Skeletal muscle tissue (tissue), 4 donors: ENCODE measurements around the gene BICDL2. TPM values are rescaled to one million over a fixed set of nuclear protein-coding genes. Genes with fewer than 3 reads are reported as not detected.

Experiments used
- H3K27ac ChIP-seq: one replicate; pipeline ENCODE4 v1.7.0; 2013; ENCODE audit warnings: mild to moderate bottlenecking, low read depth, low read length, inconsistent platforms
- H3K27me3 ChIP-seq, 3 donors: one replicate each; pipeline ENCODE4 v1.7.0; 2013; ENCODE audit warnings: low read length in 3 of 3; ENCODE audit not compliant: control insufficient read depth in 3 of 3, insufficient read depth in 3 of 3
- H3K36me3 ChIP-seq, 3 donors: one replicate each; pipeline ENCODE4 v1.7.0; 2013; ENCODE audit warnings: low read length in 3 of 3; ENCODE audit not compliant: control insufficient read depth in 3 of 3, insufficient read depth in 3 of 3
- H3K4me1 ChIP-seq, 3 donors: one replicate each; pipeline ENCODE4 v1.7.0; 2013; ENCODE audit warnings: low read length in 3 of 3, mild to moderate bottlenecking in 3 of 3; ENCODE audit not compliant: control insufficient read depth in 3 of 3, insufficient read depth in 3 of 3
- H3K4me3 ChIP-seq, 3 donors: one replicate each; pipeline ENCODE4 v1.7.0; 2013; ENCODE audit warnings: low read length in 3 of 3
- H3K9ac ChIP-seq, 3 donors: one replicate each; pipeline ENCODE4 v1.7.0; 2013; ENCODE audit warnings: low read length in 3 of 3, mild to moderate bottlenecking in 3 of 3, moderate library complexity in 2 of 3, low read depth in 1 of 3
- H3K9me3 ChIP-seq, 3 donors: one replicate each; pipeline ENCODE4 v1.7.0; 2013; ENCODE audit warnings: low read length in 3 of 3; ENCODE audit not compliant: control insufficient read depth in 3 of 3
- total RNA-seq: library from RNA; depleted of rRNA; stranded (reverse); fragments of >200 nt; gene quantifications from one replicate; pipeline ENCODE4 v1.2.3, GENCODE V29; 2014
- donor health status: Osteomylitis.

The BICDL2 gene
- total RNA-seq, 1 donor from 2014 or later: not detected

- Histone ChIP-seq H3K9me3 (no peaks in the 10 kb centered on the region), H3K4me3 (no peak overlapping the region), H3K4me1 (peaks cover 5 to 7% (median 6%) of the 10 kb centered on the region in 3 donors), H3K27ac (no peak overlapping the region), H3K9ac (no peak overlapping the region), H3K36me3 (peaks cover 0 to 5% (median 3%) of the 10 kb centered on the region in 3 donors), H3K27me3 (peaks cover 37 to 54% (median 48%) of the 10 kb centered on the region in 3 donors)
Observed at GRCh38 chr16:3049921-3050481, 13.3 kb upstream of the BICDL2 start.

GRCh38 chr16:3047387-3047720, 10.6 kb upstream of the BICDL2 start:
- Histone ChIP-seq H3K9me3 (no peaks in the 10 kb centered on the region), H3K36me3 (no peaks in the 10 kb centered on the region), H3K9ac (no peak overlapping the region), H3K27me3 (peaks cover 54 to 77% (median 74%) of the 10 kb centered on the region in 3 donors), H3K4me1 (peaks cover 5 to 7% (median 6%) of the 10 kb centered on the region in 3 donors), H3K27ac (no peak overlapping the region), H3K4me3 (no peak overlapping the region)

GRCh38 chr16:3046641-3047386, 10.1 kb upstream of the BICDL2 start:
- peaks cover 57 to 78% (median 75%) of the 10 kb centered on the region in 3 donors for H3K27me3 ChIP-seq
- peak overlapping the region in 1 of 3 donors; percentile 49 for H3K4me3 ChIP-seq
- no peaks in the 10 kb centered on the region for H3K9me3 ChIP-seq
- no peaks in the 10 kb centered on the region for H3K36me3 ChIP-seq
- no peak overlapping the region for H3K9ac ChIP-seq
- peaks cover 5 to 7% (median 6%) of the 10 kb centered on the region in 3 donors for H3K4me1 ChIP-seq
- H3K27ac ChIP-seq: no peak overlapping the region

GRCh38 chr16:3045758-3046640, 9.3 kb upstream of the BICDL2 start, which contains the start of gene MMP25:
MMP25 (plus strand) TSS chr16:3046561; CDS start chr16:3046918, 357 bp downstream.
- Histone ChIP-seq H3K9ac (peak within 1 kb of the TSS in 1 of 3 donors; percentile 3), H3K9me3 (no peaks in the 10 kb centered on the region), H3K36me3 (no peaks in the 10 kb centered on the region), H3K27ac (no peak within 1 kb of the TSS), H3K4me1 (peaks cover 5 to 7% (median 6%) of the 10 kb centered on the region in 3 donors), H3K27me3 (peaks cover 57 to 79% (median 74%) of the 10 kb centered on the region in 3 donors), H3K4me3 (peak within 1 kb of the TSS in 2 of 3 donors; percentile 49 to 56)

GRCh38 chr16:3044708-3045107, 8.0 kb upstream of the BICDL2 start:
- Histone ChIP-seq H3K9me3 (no peaks in the 10 kb centered on the region), H3K9ac (no peak overlapping the region), H3K4me1 (peaks cover 5 to 7% (median 6%) of the 10 kb centered on the region in 3 donors), H3K36me3 (no peaks in the 10 kb centered on the region), H3K4me3 (no peak overlapping the region), H3K27me3 (peaks cover 51 to 80% (median 72%) of the 10 kb centered on the region in 3 donors), H3K27ac (no peak overlapping the region)

- peaks cover 48 to 83% (median 71%) of the 10 kb centered on the region in 3 donors for H3K27me3 ChIP-seq
Observed at GRCh38 chr16:3042376-3042775, 5.6 kb upstream of the BICDL2 start.

GRCh38 chr16:3038896-3039295, 2.2 kb upstream of the BICDL2 start:
- Histone ChIP-seq H3K9ac (no peak overlapping the region), H3K27ac (no peak overlapping the region), H3K36me3 (no peaks in the 10 kb centered on the region)

More at GRCh38 chr16:3042376-3042775, 5.6 kb upstream of the BICDL2 start:
- H3K4me1 ChIP-seq: peaks cover 5 to 7% (median 6%) of the 10 kb centered on the region in 3 donors
- H3K9ac ChIP-seq: no peak overlapping the region
- no peak overlapping the region for H3K4me3 ChIP-seq
- H3K36me3 ChIP-seq: no peaks in the 10 kb centered on the region
- H3K9me3 ChIP-seq: no peaks in the 10 kb centered on the region
- H3K27ac ChIP-seq: no peak overlapping the region

GRCh38 chr16:3038256-3038655, 1.5 kb upstream of the BICDL2 start:
- no peaks in the 10 kb centered on the region for H3K4me1 ChIP-seq

More at GRCh38 chr16:3038896-3039295, 2.2 kb upstream of the BICDL2 start:
- Histone ChIP-seq H3K4me3 (no peak overlapping the region), H3K27me3 (peaks cover 52 to 77% (median 68%) of the 10 kb centered on the region in 3 donors), H3K4me1 (no peaks in the 10 kb centered on the region), H3K9me3 (no peaks in the 10 kb centered on the region)

GRCh38 chr16:3035972-3036725, 595 bp downstream of the BICDL2 start:
- no peaks in the 10 kb centered on the region for H3K36me3 ChIP-seq
- no peaks in the 10 kb centered on the region for H3K4me1 ChIP-seq
- H3K27ac ChIP-seq: no peak overlapping the region
- peaks cover 59 to 79% (median 66%) of the 10 kb centered on the region in 3 donors for H3K27me3 ChIP-seq
- no peak overlapping the region for H3K9ac ChIP-seq
- no peaks in the 10 kb centered on the region for H3K9me3 ChIP-seq
- no peak overlapping the region for H3K4me3 ChIP-seq

More at GRCh38 chr16:3038256-3038655, 1.5 kb upstream of the BICDL2 start:
- H3K27ac ChIP-seq: no peak overlapping the region
- no peaks in the 10 kb centered on the region for H3K9me3 ChIP-seq
- H3K27me3 ChIP-seq: peaks cover 57 to 77% (median 67%) of the 10 kb centered on the region in 3 donors
- H3K4me3 ChIP-seq: no peak overlapping the region
- no peaks in the 10 kb centered on the region for H3K36me3 ChIP-seq
- H3K9ac ChIP-seq: no peak overlapping the region
